GM12891 (cell line): ENCODE data around the gene ASF1A.

Experiments used
- POLR2A ChIP-seq: IDR thresholded peaks from 2 replicates; pipeline ENCODE4 v1.6.1; 2011; ENCODE audit warnings: low read depth, low read length, control low read depth
- POLR2AphosphoS5 ChIP-seq: IDR thresholded peaks from 2 replicates; pipeline ENCODE4 v1.6.1; 2011; ENCODE audit warnings: low read depth, low read length, control low read depth

- TF ChIP-seq POLR2A: no peak
- TF ChIP-seq POLR2AphosphoS5: no peak
Measured at GRCh38 chr6:118873239-118873638, 20.7 kb upstream of the ASF1A start.
